PC-3 (cell line): ENCODE measurements around the gene PCBP3. TPM values are rescaled to one million over a fixed set of nuclear protein-coding genes. Genes with fewer than 3 reads are reported as not detected.

Experiments used
- ATAC-seq: fragments of 200-7000 bp; cut with Tn5 transposase; 2 replicates; pipeline ENCODE4 v1.9.1; 2020; ENCODE audit warnings: mild to moderate bottlenecking, moderate library complexity
- BruUV-seq: library from RNA; stranded (reverse); fragments of 400-500 nt; replicated peaks from 2 replicates; lab custom pipeline; 2021; lab: Mats Ljungman, UMichigan
- CTCF ChIA-PET: fragments of 300-600 bp; sonication (Branson Sonifier 250); formaldehyde crosslinking; loops from one replicate; lab custom pipeline; 2022; ENCODE audit warnings: antibody characterized with exemption; lab: Charles Lee
- POLR2A ChIA-PET: fragments of 300-600 bp; sonication (Branson Sonifier 250); formaldehyde crosslinking; loops from one replicate; lab custom pipeline; 2022; ENCODE audit warnings: antibody characterized with exemption; ENCODE audit not compliant: unreplicated experiment; lab: Charles Lee
- DNase-seq: peaks from one replicate; pipeline ENCODE4 v3.0.0-alpha.2; 2015
- H2AFZ ChIP-seq: fragments of 300-600 bp; sonication (generic); 2 replicates; pipeline ENCODE4 v1.6.0; 2016; ENCODE audit warnings: antibody characterized with exemption, low read length
- H3F3A ChIP-seq: fragments of 300-600 bp; sonication (generic); one replicate; pipeline ENCODE4 v1.6.0; 2017; ENCODE audit warnings: antibody characterized with exemption, low read length, control low read depth, mild to moderate bottlenecking; ENCODE audit not compliant: unreplicated experiment
- H3K27ac ChIP-seq: fragments of 300-600 bp; sonication (generic); 2 replicates; pipeline ENCODE4 v1.5.1; 2016; ENCODE audit warnings: mild to moderate bottlenecking, low read length
- H3K27me3 ChIP-seq: fragments of 300-600 bp; sonication (generic); 2 replicates; pipeline ENCODE4 v1.6.1; 2016; ENCODE audit warnings: low read length, mixed read lengths
- H3K36me3 ChIP-seq: fragments of 300-600 bp; sonication (generic); 2 replicates; pipeline ENCODE4 v1.6.1; 2016; ENCODE audit warnings: low read depth, mixed run types, low read length, mixed read lengths
- H3K4me1 ChIP-seq: fragments of 300-600 bp; sonication (generic); 2 replicates; pipeline ENCODE4 v1.5.1; 2016; ENCODE audit warnings: low read length; ENCODE audit not compliant: insufficient read depth
- H3K4me2 ChIP-seq: fragments of 300-600 bp; sonication (generic); 2 replicates; pipeline ENCODE4 v1.6.0; 2016; ENCODE audit warnings: low read length
- H3K4me3 ChIP-seq: fragments of 300-600 bp; sonication (generic); 2 replicates; pipeline ENCODE4 v1.5.1; 2016; ENCODE audit warnings: mild to moderate bottlenecking, low read length, mixed read lengths
- H3K79me2 ChIP-seq: fragments of 300-600 bp; sonication (generic); 2 replicates; pipeline ENCODE4 v1.6.1; 2017; ENCODE audit warnings: low read length, mixed read lengths
- H3K9ac ChIP-seq: fragments of 300-600 bp; sonication (generic); 2 replicates; pipeline ENCODE4 v1.6.0; 2016; ENCODE audit warnings: mild to moderate bottlenecking, low read length
- H3K9me2 ChIP-seq: fragments of 300-600 bp; sonication (generic); replicated peaks from 2 replicates; pipeline ENCODE4 v1.6.1; 2016; ENCODE audit warnings: mixed run types, low read length, mixed read lengths
- H3K9me3 ChIP-seq: fragments of 300-600 bp; sonication (generic); 2 replicates; pipeline ENCODE4 v1.6.1; 2016; ENCODE audit warnings: low read length, mixed read lengths
- H4K20me1 ChIP-seq: fragments of 300-600 bp; sonication (generic); 2 replicates; pipeline ENCODE4 v1.6.1; 2016; ENCODE audit warnings: low read length, mixed read lengths
- CTCF ChIP-seq: fragments of 300-600 bp; sonication (generic); conservative IDR thresholded peaks from 2 replicates; pipeline ENCODE4 v1.5.1; 2017; ENCODE audit warnings: antibody characterized with exemption, low read depth, mild to moderate bottlenecking, low read length
- EZH2 ChIP-seq: fragments of 300-600 bp; sonication (generic); IDR thresholded peaks from one replicate; pipeline ENCODE4 v1.6.1; 2017; ENCODE audit warnings: antibody characterized with exemption, mild to moderate bottlenecking, low read length; ENCODE audit not compliant: unreplicated experiment
- EZH2phosphoT487 ChIP-seq: fragments of 300-600 bp; sonication (generic); IDR thresholded peaks from 2 replicates; pipeline ENCODE4 v1.6.1; 2018; ENCODE audit warnings: mild to moderate bottlenecking, antibody characterized with exemption, low read length, borderline replicate concordance
- intact Hi-C: fragments of 100-400 bp; cut with micrococcal nuclease; formaldehyde crosslinking; loops from 2 replicates; pipeline ENCODE4 v1.9.0; 2023
- total RNA-seq: library from RNA; depleted of rRNA; stranded (reverse); fragments of >200 nt; gene quantifications from 2 replicates; pipeline ENCODE4 v1.2.3, GENCODE V29; 2014

Gene PCBP3
- total RNA-seq, 1 experiment from 2014 or later = 2.4 TPM

GRCh38 chr21:45836694-45837670, 193.5 kb downstream of the PCBP3 start:
- peak overlapping the region; percentile 59 for H3K27ac ChIP-seq
- no peak overlapping the region for H3K4me2 ChIP-seq
- H3F3A ChIP-seq = no peaks in the 10 kb centered on the region
- peaks cover 4% of the 10 kb centered on the region; the same call in 1 of the 2 replicates for H3K36me3 ChIP-seq
- peaks cover 11% of the 10 kb centered on the region; the same call in 1 of the 2 replicates for H3K9me3 ChIP-seq
- H3K27me3 ChIP-seq = no peaks in the 10 kb centered on the region
- BruUV-seq = no TSS peak
- H3K79me2 ChIP-seq = no peaks in the 10 kb centered on the region
- CTCF ChIA-PET = no interaction called here
- POLR2A ChIA-PET = no interaction called here
- H4K20me1 ChIP-seq = no peaks in the 10 kb centered on the region
- H2AFZ ChIP-seq = no peak overlapping the region
- TF ChIP-seq EZH2phosphoT487 (no peak), CTCF (no peak), EZH2 (no peak)
- H3K4me1 ChIP-seq = peaks cover 37% of the 10 kb centered on the region
- no peaks in the 10 kb centered on the region for H3K9me2 ChIP-seq
- DNase-seq (peak; percentile 69), ATAC-seq (peak; percentile 54)
- H3K4me3 ChIP-seq = no peak overlapping the region
- intact Hi-C loops = no loop called here
- H3K9ac ChIP-seq = no peak overlapping the region

- Histone ChIP-seq H3F3A (no peaks in the 10 kb centered on the region), H3K4me2 (no peak overlapping the region), H3K36me3 (peaks cover 4% of the 10 kb centered on the region; the same call in 1 of the 2 replicates), H3K9me2 (no peaks in the 10 kb centered on the region), H3K4me1 (peaks cover 27% of the 10 kb centered on the region), H3K9ac (no peak overlapping the region), H2AFZ (no peak overlapping the region), H3K4me3 (no peak overlapping the region), H3K27ac (no peak overlapping the region), H3K9me3 (peaks cover 11% of the 10 kb centered on the region; the same call in 1 of the 2 replicates), H3K79me2 (no peaks in the 10 kb centered on the region), H4K20me1 (no peaks in the 10 kb centered on the region), H3K27me3 (no peaks in the 10 kb centered on the region)
- ChIA-PET POLR2A (no interaction called here), CTCF (no interaction called here)
- ATAC-seq = no peak
- BruUV-seq = no TSS peak
- intact Hi-C loops = no loop called here
- no peak for DNase-seq
- no peak for TF ChIP-seq EZH2phosphoT487
- no peak for TF ChIP-seq CTCF
- TF ChIP-seq EZH2 = no peak
Measured at GRCh38 chr21:45837936-45838335, 194.4 kb downstream of the PCBP3 start.

GRCh38 chr21:45838634-45839033, 195.1 kb downstream of the PCBP3 start:
- Histone ChIP-seq H2AFZ (no peak overlapping the region), H3K27ac (peak overlapping the region; percentile 46), H4K20me1 (no peaks in the 10 kb centered on the region), H3K4me1 (peaks cover 26% of the 10 kb centered on the region), H3K4me3 (no peak overlapping the region), H3K27me3 (no peaks in the 10 kb centered on the region), H3K79me2 (no peaks in the 10 kb centered on the region), H3K4me2 (no peak overlapping the region), H3K9ac (no peak overlapping the region), H3F3A (no peaks in the 10 kb centered on the region), H3K9me3 (peaks cover 11% of the 10 kb centered on the region; the same call in 1 of the 2 replicates), H3K36me3 (peaks cover 4% of the 10 kb centered on the region; the same call in 1 of the 2 replicates), H3K9me2 (no peaks in the 10 kb centered on the region)
- TF ChIP-seq EZH2phosphoT487 (no peak), EZH2 (no peak), CTCF (no peak)
- ATAC-seq = no peak
- DNase-seq = no peak
- intact Hi-C loops = no loop called here
- CTCF ChIA-PET = interaction anchor here (1.3 kb wide), 1 partner anchor 42 kb away, joined by 4 read pairs; no protein-coding TSS in a partner anchor
- TSS peak; percentile 74 for BruUV-seq
- POLR2A ChIA-PET = no interaction called here
